GM23248 (cell line): ENCODE results near the gene TRMT2A.

ENCODE experiments used
- EZH2 ChIP-seq: fragments of 200-600 bp; sonication (generic); IDR thresholded peaks from 2 replicates; pipeline ENCODE4 v1.6.1; 2018; ENCODE audit warnings: antibody characterized with exemption, mild to moderate bottlenecking; ENCODE audit not compliant: insufficient read depth, poor library complexity, severe bottlenecking
- EZH2phosphoT487 ChIP-seq: fragments of 200-600 bp; sonication (generic); IDR thresholded peaks from 2 replicates; pipeline ENCODE4 v1.6.1; 2018; ENCODE audit warnings: antibody characterized with exemption, moderate library complexity, mild to moderate bottlenecking, low read depth; ENCODE audit not compliant: insufficient read depth

DNA sequence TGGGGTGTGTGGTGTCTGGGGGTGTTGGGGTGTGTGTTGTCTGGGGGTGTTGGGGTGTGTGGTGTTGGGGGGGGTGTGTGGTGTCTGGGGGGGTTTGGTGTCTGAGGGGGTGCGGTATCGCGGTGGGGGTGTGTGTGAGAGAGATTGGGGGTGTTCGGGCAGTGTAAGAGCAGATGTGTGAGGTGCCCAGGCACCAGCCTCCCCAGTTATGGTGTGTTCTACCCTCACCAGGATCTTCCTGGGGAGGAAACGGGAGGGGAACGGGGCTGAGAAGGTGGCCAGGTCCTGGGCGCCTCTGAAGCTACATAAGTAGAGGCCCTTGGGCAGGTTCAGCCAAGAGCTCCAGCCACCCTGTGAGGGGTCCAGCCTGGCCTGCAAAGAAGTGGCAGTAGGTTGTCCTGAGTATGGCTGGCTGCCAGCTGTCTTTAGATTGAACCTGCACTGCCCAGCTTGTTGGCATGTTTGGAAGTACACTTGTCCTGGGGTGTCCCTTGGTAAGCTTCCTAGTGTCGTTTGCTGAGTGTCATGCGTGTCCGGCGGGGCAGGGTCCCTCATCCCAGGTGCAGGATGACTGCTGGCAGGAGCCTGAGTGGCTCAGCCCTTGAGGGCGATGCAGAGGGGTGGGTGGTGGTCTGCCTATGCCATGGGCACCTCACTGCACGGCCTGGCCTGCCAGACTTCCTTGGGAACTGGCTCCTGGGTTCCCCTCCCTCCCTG is 6.5 kb upstream of the TRMT2A start:
- TF ChIP-seq EZH2 (no peak), EZH2phosphoT487 (no peak)
